ENCODE data around the gene ADGRD1. TPM values are rescaled to one million over a fixed set of nuclear protein-coding genes. Genes with fewer than 3 reads are reported as not detected.

Gene ADGRD1
- polyA plus RNA-seq, 1 of the 3 experiments (the other 2 are of a cell fraction), result not detected

- WGBS (ENCODE audit: low lambda C conversion rate), result 41% methylated on average over 5 of the region's 5 CpGs
- DNase-seq, result no peak
- H3K9me3 ChIP-seq, result no peaks in the 10 kb centered on the region
- no peak overlapping the region for H3K27ac ChIP-seq (ENCODE audit: low read depth in 2 of 2, low read length in 1 of 2)
- H2AFZ ChIP-seq (ENCODE audit: low read depth), result no peak overlapping the region
- H3K36me3 ChIP-seq (replicated peaks in 1 of 2; ENCODE audit: control insufficient read depth in 1 of 2, insufficient read depth in 2 of 2, low read length in 1 of 2), result no peaks in the 10 kb centered on the region
- H3K4me3 ChIP-seq (ENCODE audit: low read depth in 2 of 2, low read length in 1 of 2), result no peak overlapping the region
- no peak overlapping the region for H3K4me2 ChIP-seq
- CTCF ChIA-PET, result interaction anchor here (1.4 kb wide), 1 partner anchor 10 kb away, joined by 3 read pairs; no protein-coding TSS in a partner anchor
- H3F3A ChIP-seq (replicated peaks; ENCODE audit: insufficient read depth), result no peaks in the 10 kb centered on the region
- no peaks in the 10 kb centered on the region for H3K27me3 ChIP-seq (ENCODE audit: insufficient read depth)
- no peaks in the 10 kb centered on the region for H3K79me2 ChIP-seq (ENCODE audit: insufficient read depth)
- no peaks in the 10 kb centered on the region for H4K20me1 ChIP-seq (ENCODE audit: insufficient read depth)
- TF ChIP-seq ELF1 (IDR thresholded peaks at IDR 0.05) (no peak), RFX5 (IDR thresholded peaks at IDR 0.05; ENCODE audit: low read length) (no peak), EP300 (IDR thresholded peaks at IDR 0.05; ENCODE audit: borderline replicate concordance in 1 of 2, low read depth in 1 of 2, low read length in 1 of 2) (no peak), YY1 (IDR thresholded peaks at IDR 0.05; ENCODE audit: low read depth) (no peak), FOSL2 (IDR thresholded peaks at IDR 0.05; ENCODE audit: borderline replicate concordance, low read depth) (no peak), FOXJ3 (CRISPR knock-in tag; IDR thresholded peaks at IDR 0.05) (no peak), TEAD4 (IDR thresholded peaks at IDR 0.05; ENCODE audit: borderline replicate concordance, insufficient read depth) (no peak), SMC3 (IDR thresholded peaks at IDR 0.05; ENCODE audit: low read depth, low read length) (no peak), MEF2A (IDR thresholded peaks at IDR 0.05; ENCODE audit: borderline replicate concordance, low read depth) (no peak), TCF12 (IDR thresholded peaks at IDR 0.05) (no peak), POLR2AphosphoS5 (IDR thresholded peaks at IDR 0.05; ENCODE audit: low read depth, low read length) (no peak), RCOR1 (IDR thresholded peaks at IDR 0.05; ENCODE audit: low read length) (no peak), NRF1 (IDR thresholded peaks at IDR 0.05; ENCODE audit: low read depth, low read length) (no peak), USF2 (IDR thresholded peaks at IDR 0.05; ENCODE audit: borderline replicate concordance, low read depth, low read length) (no peak), GABPA (IDR thresholded peaks at IDR 0.05; ENCODE audit: low read depth) (no peak), RXRA (IDR thresholded peaks at IDR 0.05; ENCODE audit: borderline replicate concordance, low read depth) (no peak), JUND (IDR thresholded peaks at IDR 0.05) (no peak), CHD2 (IDR thresholded peaks at IDR 0.05; ENCODE audit: low read length, partially characterized antibody) (no peak), FOXM1 (IDR thresholded peaks at IDR 0.05; ENCODE audit: low read depth) (no peak)
- peaks cover 0 to 4% of the 10 kb centered on the region in 2 experiments; a peak in 1 of 4 replicates for H3K4me1 ChIP-seq (ENCODE audit: control insufficient read depth in 1 of 2, insufficient read depth in 2 of 2, low read depth in 1 of 2, low read length in 1 of 2)
- no peak overlapping the region for H3K9ac ChIP-seq
- POLR2A ChIA-PET, result no interaction called here
- H3K9me2 ChIP-seq, result no peaks in the 10 kb centered on the region
Observed at GRCh38 chr12:130992979-130993538, 39.4 kb downstream of the ADGRD1 start.

Measured in SK-N-SH (cell line).